RKO (cell line): ENCODE data around the gene BNIP2.
"Not testable (repeated sequence)": the region's sequence is repeated elsewhere in the genome, so short reads cannot be mapped to it uniquely, and the experiment has no call there.

ENCODE experiments used
- DNase-seq: peaks from one replicate; pipeline ENCODE4 v3.0.0-alpha.2; 2016; ENCODE audit warnings: low spot score

The BNIP2 gene

DNA sequence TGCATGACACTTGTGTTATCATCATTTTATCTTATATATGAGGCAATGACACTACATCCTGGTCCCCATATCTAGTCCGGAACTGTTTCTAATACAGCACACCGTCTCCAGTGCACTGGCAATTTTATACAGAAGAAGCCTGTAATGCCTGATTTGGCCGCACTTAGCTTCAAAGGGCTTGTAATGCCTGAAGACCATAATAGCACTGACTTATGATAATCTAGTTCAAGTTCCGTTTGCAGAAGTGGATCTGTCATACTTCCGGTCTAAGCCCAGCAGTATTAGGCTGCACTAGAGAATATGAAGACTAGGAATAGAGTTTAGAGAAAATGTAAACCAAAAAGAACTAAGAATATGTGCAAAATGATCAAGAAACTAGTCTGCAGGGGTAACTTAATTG, 1.3 kb downstream of the BNIP2 start:
- peak; percentile 89 for DNase-seq

DNA sequence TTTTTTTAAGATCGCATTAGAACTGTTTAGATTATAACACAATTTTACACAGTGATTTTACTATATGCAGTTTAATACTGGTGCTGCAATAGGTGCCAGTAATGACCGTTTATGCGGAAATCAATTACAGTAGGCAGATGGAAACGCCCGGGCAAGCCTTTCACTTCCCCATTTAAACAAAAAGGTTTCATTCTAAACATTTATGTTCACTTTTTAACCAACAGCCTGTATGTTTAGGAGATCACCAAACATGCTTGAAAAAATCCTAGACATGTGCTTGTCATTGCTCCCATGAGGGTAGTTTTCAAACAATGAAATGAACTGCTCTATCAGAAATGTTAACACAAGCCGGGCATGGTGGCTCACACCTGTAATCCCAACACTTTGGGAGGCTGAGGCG, 2.7 kb downstream of the BNIP2 start:
- no peak for DNase-seq

DNA sequence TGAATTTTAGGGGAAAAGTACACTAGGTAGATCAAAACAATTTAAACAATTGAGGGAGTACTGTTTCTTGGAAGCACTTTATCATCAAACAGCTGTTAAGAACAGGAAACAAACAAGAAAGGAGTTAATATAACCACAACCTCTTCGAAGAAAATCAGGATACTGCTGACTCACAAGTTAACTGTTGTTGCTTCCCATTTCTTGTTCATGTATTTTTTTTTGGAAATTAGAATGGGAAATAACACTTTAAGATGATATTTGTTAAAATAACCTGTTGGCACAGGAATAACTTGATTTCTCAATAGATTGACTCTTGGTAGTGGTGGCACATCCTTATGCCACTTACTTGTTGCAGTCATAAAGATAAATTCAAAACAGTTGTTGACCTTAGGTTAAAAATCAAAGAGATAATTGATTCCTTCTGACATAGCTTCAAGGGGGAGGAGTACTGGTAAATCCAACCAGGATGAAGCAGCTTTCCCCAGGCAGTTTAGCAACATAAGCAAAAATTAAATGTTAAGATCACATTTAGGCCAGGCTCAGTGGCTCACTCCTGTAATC, 3.3 kb downstream of the BNIP2 start:
- DNase-seq, result no peak

DNA sequence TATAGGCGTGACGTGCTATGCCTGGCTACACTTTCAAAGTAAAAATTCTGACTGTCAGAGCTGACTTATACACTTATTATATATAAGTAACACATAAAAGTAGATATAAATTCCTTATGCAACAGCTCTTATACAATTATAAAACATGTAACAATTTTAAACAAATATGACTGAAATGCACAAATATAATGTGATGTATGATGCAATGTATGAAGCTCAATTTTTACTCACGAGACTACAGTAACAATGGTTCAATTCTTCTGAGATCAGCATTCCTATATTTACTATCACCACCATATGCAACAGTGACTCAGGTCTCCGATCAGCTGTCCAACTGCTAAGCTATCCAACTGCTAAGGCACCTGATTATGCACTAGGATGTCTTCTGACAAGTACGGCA, 8.2 kb downstream of the BNIP2 start:
- no peak for DNase-seq

DNA sequence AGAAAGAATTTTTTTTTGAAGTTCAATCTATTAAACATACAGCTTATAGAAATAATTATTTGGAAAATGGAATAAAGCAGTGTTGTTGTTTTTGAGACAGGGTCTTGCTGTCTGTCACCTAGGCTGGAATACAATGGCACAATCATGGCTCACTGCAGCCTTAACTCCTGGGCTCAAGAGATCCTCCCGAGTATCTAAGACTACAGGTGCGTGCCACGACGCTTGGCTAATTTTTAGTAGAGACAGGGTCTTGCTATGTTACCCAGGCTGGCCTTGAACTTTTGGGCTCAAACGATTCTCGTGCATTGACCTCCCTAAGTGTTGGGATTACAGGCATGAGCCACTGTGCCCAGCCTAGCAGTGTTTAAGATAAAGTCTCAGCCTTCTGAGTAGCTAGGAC, 8.8 kb downstream of the BNIP2 start:
- DNase-seq, result no peak

DNA sequence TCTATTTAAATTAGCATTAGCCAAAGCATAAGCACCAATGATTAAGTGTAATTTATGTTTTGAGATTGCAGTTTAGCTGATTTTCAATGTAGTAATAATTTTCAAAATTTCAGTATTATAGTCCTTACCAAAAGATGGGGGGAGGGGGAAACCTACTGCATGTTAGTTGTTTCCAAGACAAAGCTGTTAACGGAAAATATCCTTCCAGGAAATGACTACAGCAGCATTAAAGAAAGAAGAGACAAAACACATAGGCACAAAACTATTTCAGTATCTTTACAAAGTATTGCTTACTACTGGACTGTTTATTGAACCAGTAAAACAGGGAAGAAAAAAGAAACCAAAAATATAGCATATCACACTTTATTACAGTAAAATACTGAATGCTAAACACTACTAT, 10.5 kb downstream of the BNIP2 start:
- no peak for DNase-seq

DNA sequence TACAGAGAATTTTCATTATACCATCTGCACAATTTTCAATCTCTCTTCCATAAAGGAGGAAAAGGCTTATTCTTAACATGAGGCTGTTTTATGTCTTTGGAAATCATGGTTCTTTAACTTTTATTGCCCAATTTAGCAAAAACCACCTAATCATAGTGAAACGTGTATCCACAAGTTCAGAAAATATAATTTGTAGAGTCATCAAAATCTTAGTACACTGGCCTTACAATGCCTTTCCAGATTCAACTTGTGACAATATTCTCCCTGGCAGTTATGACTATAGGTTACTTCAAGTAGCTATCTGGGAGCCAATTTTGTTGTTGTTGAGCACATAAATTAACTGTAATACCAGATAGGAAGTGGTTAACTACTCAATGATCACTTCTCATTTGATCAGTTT, 10.9 kb downstream of the BNIP2 start:
- no peak for DNase-seq

DNA sequence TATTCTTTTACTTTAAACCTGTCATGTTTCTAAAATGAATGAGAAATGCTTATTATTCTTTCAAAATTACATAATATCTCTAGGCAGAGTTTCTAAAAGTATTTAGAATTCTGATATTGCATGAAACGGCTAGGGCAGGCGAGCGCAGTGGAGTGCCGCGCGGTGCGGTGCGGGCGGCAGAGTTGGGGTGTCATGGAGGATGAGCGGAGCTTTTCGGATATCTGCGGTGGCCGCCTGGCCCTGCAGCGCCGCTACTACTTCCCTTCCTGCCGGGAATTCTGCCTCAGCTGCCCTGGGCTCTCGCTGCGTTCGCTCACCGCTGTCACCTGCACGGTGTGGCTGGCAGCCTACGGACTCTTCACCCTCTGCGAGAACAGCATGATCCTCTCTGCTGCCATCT, 12.6 kb downstream of the BNIP2 start:
- no peak for DNase-seq

DNA sequence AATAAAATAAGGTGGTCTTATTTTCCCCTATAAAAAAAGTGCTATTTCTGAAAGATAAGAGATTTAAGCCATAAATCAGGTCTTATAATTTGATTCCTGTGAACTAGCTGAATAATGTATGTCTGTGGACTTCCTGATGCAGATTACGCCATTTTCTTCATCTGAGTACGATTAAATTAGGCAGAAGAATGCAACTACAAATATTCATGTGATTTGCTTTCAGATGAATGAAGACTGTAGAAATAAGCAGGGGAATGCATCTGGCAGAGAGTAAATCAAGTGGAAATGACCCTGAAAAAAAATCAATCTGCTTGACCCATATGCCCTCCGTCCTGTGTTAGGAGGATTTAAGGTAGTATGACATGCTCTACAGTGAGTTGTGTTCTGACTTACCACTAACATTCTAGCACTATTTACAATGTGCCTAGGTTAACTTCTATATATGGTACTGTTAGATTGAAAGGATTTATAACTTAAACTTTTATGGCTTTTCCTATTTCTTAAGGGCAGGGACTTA, 14.7 kb downstream of the BNIP2 start:
- DNase-seq, result no peak

DNA sequence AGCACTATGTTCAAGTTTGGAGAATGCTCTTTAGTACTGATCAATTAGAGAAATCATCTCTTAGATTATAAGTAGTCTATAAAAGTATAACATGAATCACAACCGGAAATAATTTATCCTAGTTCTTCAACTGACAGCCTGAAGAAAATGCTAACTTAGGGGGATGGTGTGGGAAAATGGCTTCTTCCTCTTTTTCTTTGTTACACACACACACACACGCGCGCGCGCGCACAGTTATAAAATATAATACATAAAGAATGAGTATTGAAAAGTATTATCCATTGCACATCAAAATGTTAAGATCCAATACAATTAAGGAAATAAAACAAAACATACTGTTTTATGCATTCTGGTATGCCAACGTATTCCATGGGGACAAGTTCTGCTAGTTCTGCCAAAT, 20.6 kb downstream of the BNIP2 start:
- no peak for DNase-seq

DNA sequence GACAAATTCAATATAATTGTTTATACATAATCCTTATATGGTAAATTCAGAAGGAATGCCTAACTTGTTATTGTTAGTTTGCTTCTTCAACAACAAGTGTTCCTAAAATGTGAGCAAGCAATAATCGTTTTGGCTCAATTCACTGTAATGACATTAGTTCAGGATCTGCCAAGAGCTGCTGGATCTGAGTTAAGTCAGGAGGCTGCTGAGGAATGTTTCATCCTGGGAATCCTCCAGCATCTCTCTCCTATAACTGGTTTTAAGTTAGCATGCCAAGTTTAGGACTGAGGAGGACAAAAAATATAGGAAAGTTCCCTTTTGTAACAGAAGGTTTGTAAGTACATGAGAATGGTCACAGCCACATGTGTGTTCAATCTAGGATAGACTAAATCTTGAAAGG, 26.9 kb downstream of the BNIP2 start:
- DNase-seq, result no peak

DNA sequence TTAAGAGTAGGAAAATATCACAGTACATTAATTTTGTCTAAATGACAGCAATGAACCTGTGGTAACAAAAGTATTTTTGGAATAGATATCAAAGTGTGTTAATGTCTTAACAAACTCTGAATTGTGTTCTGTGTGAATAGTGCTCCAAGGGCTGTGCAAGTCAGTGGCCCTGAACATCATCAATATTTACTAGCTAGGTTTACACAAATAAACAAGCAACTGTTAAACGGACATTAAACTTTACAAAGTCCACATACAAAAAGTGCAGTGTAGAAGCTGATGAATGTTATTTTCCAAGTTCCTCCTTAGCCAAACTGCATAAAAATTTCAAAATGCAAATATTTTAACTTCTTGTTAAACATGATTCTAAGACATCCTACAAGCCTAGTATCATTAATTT, 29.8 kb downstream of the BNIP2 start:
- DNase-seq, result no peak

DNA sequence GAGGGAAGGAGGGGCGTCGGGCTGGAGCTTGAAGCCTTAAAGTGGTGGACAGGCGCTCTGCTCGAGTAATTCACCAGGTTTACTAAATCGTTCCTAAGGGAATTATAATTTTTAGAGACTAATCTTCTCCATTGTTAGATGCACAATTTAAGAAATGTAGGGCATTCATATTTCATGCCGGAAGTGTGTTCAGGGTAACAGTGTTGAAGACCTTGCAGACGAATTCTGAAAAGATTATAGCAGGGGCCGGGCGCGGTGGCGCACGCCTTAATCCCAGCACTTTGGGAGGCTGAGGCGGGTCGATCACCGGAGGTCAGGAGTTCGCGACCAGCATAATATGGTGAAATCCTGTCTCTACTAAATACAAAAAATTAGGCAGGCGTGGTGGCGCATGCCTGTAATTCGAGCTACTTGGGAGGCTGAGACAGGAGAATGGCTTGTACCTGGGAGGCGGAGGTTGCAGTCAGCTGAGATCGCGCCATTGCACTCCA, 31.4 kb downstream of the BNIP2 start:
- no peak for DNase-seq

DNA sequence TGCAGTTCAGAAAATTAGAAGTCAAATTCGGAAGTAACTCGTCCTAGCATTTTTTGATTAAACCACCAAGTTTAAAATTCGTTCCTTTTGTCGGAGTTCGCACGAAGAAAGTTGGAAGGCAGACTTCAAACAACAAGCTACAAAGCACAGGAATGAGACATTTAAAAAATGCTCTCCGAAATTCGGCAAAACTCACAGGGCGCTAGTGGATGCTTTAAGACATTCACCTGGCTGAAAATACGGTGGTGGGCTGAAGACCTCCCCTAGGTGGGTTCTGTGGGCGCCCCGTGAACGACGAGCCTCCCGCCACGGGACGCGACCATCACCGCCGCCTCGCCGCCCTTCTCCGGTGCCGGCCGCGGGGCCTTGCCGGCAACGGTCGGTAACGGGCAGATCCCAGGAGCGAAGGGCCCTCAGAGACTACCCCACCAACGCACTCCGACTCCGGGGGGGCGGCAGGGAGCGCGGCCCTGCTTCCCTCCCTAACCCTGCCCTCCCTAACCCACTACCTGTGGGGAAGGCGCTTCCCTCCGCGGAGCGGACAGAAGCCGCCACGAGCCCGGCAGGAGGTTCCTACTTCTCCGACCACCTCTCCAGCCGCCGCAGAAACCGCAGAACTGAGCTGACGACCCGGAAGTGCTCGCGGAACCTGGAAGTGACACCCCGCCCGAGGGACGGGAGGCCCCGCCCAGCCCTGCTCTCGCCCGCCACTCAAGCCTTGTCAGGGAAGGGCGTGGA, 32.1 kb downstream of the BNIP2 start, which contains the start of gene GTF2A2:
Gene GTF2A2, minus strand, starts transcription at position 619 of the 738 bp plus-strand sequence. CDS start 5,238 bp downstream, outside the sequence.
- DNase-seq, result peak; percentile 92

DNA sequence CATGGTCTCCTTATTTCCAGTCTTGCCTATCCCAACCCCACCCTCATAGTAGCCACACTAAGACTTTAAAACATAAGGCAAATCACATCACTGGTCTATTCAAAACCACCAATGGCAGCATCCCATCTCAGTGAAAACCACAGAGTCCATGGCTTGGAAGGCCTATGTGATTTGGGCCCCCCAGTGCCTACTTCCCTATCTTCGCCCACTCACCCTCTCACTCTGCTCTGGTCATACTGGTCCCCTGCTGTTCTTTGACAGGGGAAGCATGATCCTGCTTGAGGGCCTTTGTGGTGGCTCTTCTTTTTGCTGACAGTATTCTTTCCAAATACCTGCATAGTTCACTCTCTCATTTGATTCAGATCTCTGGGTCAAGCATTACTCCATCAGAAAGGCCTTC, 35.1 kb downstream of the BNIP2 start:
- no peak for DNase-seq

DNA sequence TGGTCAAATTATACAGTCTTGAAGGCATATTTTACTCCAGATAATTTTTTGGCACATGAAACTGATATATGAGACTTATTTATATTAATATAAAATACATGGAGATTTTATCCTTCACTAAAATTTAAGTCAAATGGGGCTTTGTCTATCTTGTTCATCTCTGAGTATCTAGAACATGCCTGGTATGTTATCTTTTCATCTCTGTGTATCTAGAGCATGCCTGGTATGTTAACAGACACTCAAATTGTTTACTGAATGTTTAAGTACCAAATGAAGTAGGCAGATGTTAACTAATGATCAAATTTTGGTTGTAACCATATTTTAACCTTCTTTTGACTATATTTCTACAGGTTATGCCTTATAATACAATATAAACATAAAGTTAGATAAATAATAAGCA, 39.5 kb downstream of the BNIP2 start:
- no peak for DNase-seq

DNA sequence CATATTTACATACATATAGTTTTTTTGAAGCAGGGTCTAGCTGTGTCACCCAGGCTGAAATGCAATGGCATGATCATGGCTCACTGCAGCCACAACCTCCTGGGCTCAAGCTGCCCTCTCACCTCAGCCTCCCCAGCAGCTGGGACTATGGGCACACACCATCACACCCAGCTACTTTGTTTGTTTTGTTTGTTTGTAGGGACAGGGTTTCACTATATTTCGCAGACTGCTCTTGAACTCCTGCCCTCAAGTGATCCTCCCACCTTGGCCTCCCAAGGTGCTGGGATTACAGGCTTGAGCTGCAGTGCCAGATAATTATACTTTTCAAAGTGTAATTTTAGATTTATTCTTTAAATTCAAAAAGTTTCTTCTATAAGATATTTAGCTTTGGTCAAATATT, 42.0 kb downstream of the BNIP2 start:
- no peak for DNase-seq

DNA sequence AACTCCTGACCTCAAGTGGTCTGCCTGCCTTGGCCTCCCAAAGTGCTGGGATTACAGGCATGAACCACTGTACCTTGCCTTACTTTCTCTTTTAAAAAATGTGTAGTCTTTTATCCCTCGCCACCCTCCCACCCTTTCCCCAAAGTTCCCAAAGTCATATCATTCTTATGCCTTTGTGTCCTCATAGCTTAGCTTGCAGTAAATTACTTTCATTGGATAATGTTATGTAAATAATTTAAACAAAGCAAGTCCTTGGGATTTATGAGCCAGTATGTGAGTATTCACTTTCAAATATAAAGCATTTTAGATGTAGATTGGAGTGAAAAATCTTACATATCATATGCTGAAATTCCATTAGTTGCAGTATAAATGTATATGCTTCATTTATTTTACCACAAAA, 42.8 kb downstream of the BNIP2 start:
- DNase-seq, result no peak

DNA sequence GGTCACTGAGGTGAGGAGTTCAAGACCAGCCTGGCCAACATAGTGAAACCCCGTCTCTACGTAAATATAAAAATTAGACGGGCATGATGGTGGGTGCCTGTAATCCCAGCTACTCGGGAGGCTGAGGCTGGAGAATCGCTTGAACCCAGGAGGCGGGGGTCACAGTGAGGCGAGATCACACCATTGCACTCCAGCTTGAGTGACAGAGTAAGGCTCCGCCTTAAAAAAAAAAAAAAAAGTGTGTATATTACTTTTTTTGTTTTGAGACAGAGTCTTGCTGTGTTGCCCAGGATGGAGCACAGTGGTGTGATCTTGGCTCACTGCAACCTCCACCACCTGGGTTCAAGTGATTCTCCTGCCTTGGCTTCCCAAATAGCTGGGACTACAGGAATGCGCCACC, 43.3 kb downstream of the BNIP2 start:
- not testable (repeated sequence) for DNase-seq

DNA sequence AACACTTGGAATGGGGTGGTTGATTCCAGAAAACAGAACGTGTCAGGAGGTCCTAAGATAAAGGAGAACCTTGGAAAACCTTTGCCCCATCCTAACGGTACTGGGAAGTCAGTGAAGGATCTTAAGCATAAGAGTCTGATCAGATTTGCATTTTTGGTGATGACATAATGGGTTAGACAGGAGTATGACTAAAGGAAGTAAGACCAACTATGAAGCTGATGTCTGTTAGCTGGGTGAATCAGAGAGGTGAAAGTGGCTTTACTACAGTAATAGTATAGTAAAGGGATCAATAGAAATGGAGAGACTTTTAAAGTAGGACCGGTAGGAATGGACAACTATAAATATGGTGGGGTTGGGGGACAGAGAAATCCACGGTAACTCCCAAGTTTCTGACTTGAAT, 44.4 kb downstream of the BNIP2 start:
- peak; percentile 27 for DNase-seq

DNA sequence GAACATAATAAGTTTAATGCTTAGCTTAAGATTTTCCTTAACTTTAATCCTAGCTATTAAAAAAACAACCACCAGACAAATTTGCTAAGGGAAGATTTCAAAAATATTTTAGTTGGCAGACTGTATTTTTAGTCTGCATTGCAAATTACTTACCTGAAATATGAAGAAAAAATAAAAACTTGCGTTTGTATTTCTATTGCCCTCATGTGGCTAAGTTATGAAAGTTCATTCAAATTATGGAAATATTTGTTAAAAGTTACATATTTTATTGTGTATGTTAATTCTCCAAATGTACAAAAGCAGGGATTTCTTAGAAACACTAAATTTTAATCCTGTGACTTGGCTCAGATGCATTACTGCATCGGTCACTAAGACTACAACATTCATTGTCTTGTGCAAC, 46.8 kb downstream of the BNIP2 start:
- DNase-seq, result no peak

DNA sequence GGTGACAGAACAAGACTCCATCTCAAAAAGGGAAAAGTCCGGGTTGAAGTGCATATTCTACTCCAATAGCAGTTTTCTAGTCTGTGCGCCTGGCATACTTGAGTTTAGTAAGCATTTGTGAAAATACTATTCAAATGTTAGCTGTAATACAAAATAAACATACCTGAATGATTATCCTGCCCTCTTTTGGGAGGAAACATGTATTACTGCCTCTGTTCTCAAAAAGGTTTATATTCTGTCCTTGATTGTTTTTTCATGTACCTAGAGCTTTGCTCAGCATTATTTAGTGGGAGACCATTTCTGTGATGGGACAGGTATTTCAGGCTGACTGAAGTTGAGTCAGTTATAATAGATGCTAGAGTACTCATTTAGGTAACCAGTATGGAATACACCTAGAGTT, 51.6 kb downstream of the BNIP2 start:
- DNase-seq, result not testable (repeated sequence)

DNA sequence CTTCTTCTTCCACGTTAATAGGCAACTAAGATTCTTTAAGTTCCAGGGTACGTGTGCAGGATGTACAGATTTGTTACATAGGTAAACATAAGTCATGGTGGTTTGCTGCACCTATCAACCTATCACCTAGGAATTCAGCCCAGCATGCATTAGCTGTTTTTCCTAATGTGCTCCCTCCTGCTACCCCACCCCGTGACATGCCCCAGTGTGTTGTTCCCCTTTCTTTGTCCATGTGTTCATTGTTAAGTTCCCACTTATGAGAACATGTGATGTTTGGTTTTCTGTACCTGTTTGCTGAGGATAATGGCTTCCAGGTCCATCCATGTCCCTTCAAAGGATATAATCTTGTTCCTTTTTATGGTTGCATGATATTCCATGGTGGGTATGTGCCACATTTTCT, 52.9 kb downstream of the BNIP2 start:
- DNase-seq, result no peak

DNA sequence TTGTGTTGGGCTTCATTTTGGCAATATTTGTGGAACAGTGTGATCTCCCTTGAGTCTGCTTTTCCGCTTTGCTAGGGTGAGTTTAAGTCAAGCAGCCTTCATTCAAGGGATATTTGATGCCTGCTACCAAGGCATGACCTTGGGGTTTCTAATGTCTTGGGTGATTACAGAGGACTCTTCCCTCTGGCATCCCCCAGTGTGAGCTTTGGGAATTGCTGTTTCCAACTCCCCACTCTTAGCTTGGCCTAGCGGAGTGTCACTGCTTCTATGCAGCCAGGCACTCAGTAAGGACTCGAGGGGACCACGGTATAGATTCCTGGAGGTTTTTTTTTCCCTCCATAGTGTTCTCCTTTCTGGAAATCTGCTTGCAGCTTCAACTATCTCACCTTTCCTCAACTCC, 56.4 kb downstream of the BNIP2 start:
- DNase-seq, result peak; percentile 38
